LNCAP (cell line): Measurements from ENCODE around the gene FAM163A.

Experiments
- CTCF ChIP-seq: fragments of 450-650 bp; IDR thresholded peaks from 2 replicates; pipeline ENCODE4 v1.5.1; 2017; ENCODE audit warnings: mild to moderate bottlenecking

The FAM163A gene

GRCh38 chr1:179805291-179806195 is 62.5 kb downstream of the FAM163A start:
- no peak for TF ChIP-seq CTCF

GRCh38 chr1:179806333-179806732 is 63.2 kb downstream of the FAM163A start:
- TF ChIP-seq CTCF, result no peak

GRCh38 chr1:179807291-179807690 is 64.2 kb downstream of the FAM163A start:
- TF ChIP-seq CTCF, result no peak

- no peak for TF ChIP-seq CTCF
Observed at GRCh38 chr1:179807691-179808485, 64.8 kb downstream of the FAM163A start.

- TF ChIP-seq CTCF, result no peak
Observed at GRCh38 chr1:179808503-179808902, 65.4 kb downstream of the FAM163A start.

- TF ChIP-seq CTCF, result peak; percentile 97
Observed at GRCh38 chr1:179809506-179810366, 66.6 kb downstream of the FAM163A start.

- no peak for TF ChIP-seq CTCF
Observed at GRCh38 chr1:179810367-179810715, 67.2 kb downstream of the FAM163A start.
